Putamen (tissue), 1 donor: ENCODE data around the gene FGF21.
"Not testable (repeated sequence)": the region's sequence is repeated elsewhere in the genome, so short reads cannot be mapped to it uniquely, and the experiment has no call there.

Source experiments
- DNase-seq: peaks from one replicate; pipeline ENCODE4 v3.0.0-alpha.2; 2016; ENCODE audit warnings: low spot score

FGF21 gene

DNA sequence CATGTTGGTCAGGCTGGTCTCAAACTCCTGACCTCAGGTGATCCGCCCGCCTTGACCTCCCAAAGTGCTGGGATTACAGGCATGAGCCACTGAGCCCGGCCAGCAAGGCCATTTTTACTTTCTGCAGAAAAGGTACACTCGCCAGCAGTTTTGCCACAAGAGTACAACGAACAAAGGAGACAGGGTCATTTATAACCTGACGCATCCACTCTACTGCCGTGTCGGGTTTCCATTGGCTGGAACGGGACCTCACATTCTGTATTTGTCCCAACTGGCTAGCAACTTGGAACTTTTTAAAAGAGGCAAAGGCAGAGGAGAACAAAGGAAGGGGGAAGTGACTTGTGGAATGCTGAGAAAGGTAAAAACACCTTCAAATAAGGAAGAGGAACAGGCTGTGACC is 32.0 kb downstream of the FGF21 start:
- DNase-seq = not testable (repeated sequence)

DNA sequence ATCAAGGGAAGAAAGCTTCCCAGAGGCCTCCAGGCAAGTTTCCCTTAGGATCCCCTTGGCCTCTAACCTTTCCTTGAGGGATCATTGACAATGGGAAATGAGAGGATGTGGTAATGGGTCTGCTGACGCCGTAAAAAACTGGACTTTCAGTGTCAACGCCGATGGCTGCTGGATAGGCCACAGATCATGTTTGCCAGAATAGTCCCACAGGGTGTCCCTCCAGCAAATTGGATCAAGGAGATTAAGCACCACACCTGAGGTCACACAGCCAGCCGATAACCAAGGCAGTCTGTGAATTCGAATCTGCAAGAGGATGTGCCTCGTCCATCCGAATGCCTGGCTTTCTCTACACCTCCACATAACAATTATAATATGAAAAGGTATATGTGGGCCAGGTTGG is 37.9 kb downstream of the FGF21 start:
- no peak for DNase-seq

DNA sequence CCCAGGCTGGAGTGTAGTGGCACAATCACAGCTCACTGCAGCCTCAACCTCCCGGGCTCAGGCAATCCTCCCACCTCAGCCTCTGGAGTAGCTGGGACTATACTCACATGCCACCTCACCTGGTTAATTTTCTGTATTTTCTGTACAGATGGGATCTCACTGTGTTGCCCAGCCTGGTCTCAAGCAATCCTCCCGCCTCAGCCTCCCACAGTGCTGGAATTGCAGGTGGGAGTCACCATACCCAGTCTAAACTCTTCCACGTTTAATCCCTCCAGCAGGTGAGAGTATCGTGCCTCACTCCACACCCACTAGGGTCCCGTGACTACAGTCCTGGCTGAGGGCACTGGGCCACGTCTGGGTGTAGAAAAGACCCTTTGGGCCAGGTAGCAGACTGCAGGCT is 39.0 kb downstream of the FGF21 start:
- no peak for DNase-seq

DNA sequence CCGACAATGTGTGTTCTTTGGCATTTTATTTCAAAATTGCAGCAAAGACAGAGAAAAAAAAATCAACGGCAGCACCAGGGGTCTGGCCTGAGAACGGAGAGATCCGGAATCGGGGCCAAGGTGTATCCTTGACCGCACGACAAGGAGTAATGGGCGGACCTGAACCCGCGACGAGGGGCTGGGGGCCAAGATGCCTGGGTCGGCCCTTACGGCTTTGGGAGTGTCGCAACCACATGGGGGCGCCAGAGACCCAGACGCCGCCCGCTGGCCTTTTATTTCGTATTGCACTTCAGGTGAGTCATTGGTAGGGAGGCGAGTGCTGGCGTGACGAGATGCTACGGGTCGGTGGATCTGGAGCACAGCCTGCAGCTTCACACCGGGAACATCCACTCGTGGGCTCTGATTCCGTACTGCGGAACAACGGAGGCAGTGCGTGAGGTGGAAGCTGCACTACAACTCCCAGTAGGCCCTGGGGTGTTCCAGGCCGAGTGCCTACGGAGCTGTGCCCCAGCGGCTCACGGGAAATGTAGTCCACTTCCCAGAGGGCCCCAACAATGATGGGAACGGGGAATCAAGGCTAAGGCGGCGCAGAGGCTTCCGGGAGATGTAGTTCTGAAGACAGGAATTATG is 39.8 kb downstream of the FGF21 start:
- DNase-seq = peak; percentile 94

DNA sequence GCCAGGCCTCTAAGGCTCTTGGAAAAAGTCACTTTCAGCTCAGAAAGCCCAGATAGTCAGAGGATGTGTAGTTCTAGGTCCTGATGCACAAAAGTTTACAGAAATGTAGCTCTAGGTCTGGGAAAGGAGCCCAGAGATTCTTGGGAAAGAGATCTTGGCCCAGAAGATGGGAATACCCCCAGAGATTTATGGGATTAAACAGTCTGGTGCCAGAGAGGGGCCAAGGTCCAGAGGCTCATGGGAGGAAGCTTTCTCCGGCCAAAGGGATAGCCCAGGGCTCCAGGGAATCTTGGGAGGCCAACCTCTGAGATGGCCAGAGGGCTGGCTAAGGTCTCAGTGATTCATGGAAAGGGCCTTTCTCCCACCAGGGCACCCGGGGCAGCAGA is 40.4 kb downstream of the FGF21 start:
- no peak for DNase-seq

DNA sequence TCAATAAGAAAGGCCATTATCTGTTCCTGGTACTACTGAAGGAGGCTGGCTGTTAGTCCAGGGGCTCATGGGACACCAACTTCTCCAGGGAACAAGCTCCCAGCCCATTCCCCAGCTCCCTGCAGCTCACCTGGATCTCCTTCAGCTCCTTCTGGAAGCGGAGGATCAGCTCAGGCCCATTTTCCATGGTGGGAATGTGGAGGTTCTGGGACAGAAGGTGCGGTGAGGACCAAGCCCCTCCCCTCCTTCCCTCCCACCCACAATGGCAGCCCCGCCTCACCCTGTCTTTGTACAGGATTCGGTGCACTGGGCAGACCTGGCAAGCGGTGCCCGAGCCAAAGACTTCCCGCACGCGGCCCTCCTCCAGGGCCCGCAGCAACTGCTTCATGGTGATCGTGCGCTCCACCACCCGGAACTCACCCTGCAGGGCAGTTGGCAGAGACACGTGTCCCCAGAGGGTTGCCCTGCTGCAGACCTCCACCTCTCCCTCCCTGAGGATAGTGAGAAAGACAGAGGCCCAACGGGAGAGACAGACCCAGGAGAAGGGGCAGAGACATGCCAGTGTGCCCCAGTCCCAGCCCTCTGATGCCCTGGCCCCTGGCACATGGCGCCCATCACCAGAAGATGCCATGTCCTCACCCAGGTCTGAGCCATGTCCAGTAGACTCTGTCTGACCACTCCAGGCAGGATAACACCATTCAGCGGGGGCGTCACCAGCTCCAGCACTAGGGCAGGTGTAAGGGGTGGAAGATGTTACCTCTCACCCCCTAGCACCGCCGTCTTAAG is 41.2 kb downstream of the FGF21 start:
- DNase-seq = no peak

DNA sequence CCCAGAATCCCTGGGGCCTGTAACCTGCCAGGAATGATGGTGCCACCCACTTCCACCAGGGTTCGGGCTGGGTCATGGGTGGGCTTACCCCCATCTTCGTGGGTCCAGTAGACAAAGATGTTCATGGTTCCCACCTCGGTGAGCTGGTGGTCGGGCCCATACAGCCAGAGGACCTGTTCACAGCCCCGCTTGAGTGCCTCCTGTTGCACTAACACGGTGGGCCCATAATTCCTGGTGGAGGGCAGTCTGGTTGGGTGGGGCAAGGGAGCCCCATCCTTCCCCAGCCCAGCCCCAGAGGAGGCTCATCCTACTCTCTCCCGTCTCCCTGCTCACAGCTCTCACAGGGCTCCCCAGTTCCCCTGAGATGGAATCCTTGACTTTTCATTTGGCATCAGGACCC is 41.8 kb downstream of the FGF21 start:
- DNase-seq = no peak

DNA sequence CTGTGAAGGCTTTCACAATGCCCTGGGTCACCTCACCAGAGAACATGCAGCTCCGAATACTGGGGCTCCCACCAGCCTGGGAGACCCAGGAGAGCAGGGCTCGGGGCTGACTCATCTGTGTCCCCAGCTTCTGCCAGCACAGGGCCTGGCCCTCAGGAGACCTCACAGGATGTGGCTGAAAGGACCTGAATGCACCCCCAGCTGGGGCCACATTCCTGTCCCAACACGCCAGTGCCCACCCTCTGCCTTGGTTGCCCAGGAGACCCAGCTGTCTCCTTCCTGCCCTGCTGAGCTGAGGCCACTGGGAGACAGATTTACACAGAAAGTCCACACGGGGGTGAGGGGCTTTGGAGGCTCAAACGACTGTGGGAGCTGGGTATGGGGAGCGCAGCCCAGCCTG is 43.6 kb downstream of the FGF21 start:
- DNase-seq = no peak

DNA sequence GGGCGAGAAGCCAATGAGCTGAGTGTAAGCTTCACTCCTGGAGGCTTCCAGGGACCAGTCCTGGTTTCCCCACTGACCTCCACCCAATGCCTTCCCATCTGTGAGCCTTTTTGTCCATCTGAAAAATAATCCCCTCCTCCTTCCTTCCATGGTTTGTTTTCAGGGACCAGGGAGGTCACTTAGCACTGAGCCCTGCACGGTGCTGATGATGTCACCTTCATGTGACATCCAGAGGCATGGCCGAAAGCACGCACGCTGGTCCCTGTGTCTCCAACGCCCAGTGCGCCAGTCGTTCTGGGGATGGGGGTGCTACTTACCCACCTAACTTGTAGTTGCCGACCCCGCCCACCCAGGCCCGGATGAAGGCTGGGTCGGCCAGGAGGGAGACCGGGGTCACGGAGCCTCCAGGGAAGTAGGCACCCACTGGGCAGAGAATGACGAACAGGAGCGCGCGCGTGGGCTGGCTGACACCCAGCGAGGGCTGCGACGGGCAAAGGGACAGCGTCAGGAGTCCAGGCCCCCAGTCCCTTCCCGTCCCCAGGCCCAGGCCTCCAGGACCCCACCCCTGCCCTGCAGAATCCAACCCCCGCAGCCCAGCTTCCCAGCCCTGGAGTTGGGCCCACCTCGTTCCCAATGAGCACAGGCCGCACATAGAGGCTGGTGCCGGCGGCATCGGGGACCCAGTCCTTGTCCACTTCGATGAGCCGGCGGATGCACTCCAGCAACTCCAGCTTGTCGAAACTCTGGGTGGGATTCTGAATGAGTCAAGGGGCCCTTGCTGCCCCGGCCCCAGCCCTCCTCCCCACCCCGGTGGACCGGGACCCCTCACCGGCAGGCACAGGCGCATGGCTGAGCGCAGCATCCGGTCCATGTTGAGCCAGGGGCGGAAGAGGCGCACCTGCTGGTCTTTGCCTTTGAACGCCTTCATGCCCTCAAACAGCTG is 44.3 kb downstream of the FGF21 start:
- DNase-seq = no peak

DNA sequence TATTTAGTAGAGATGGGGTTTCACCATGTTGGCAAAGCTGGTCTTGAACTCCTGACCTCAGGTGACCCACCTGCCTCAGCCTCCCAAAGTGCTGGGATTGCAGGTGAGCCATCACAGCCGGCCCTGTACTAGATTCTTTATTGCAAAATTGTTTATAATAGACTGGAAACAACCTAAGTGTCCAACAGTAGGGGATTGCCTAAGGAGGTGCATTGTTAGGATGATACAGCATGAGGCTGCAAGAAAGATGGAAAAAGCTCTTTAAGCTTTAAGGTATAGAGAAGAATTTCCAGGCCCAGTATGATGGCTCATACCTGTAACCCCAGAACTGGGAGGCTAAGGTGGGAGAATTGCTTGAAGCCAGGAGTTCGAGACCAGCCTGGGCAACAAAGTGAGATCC is 47.3 kb downstream of the FGF21 start:
- no peak for DNase-seq

DNA sequence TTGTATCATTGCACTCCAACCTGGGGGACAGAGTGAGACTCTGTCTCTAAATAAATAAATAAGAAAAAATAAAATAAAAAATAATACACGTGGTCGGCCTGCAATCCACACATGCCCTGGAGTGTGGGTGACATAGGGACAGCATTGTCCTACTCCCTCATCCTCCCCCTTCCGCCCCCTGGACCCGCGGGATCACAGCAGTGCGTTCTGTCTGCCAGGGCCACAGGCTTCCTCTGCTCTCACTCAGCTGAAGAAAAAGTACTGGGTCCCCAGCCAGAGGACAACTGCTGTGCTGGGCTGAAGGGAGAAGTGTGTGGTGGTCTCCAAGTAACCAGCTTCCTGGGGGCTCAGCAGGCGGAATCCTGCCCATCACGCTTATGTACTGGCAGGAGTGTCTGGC is 49.2 kb downstream of the FGF21 start:
- no peak for DNase-seq

DNA sequence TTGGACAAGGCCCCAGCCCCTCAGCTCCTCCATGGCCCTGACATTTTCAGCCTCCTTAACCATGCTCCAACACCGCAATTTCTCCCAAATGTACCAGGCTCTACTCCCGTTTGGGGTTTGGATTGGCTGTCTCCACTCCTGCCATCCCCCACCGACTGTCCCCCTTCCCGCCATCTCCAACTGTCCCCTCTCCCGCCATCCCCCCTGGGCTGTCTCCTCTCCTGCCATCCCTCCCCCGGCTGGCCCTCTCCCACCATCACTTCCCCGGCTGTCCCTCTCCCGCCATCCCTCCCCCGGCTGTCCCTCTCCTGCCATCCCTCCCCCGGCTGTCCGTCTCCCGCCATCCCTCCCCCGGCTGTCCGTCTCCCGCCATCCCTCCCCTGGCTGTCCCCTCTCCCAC is 50.1 kb downstream of the FGF21 start:
- DNase-seq = no peak

DNA sequence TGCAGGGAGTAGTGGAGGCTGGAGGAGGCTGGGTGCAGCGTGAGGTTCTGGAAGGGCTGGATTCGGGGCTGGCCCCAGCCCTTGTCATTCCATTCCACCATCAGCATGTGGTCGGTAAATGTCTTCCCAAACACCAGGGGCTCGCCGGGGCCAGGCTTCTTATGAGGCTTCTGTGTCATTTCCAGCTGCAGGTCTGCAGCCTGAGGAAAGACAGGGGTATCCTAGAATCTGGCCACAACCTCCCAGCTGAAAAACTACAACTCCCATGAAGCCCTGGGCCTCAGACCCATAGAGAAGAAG is 51.1 kb downstream of the FGF21 start:
- no peak for DNase-seq

DNA sequence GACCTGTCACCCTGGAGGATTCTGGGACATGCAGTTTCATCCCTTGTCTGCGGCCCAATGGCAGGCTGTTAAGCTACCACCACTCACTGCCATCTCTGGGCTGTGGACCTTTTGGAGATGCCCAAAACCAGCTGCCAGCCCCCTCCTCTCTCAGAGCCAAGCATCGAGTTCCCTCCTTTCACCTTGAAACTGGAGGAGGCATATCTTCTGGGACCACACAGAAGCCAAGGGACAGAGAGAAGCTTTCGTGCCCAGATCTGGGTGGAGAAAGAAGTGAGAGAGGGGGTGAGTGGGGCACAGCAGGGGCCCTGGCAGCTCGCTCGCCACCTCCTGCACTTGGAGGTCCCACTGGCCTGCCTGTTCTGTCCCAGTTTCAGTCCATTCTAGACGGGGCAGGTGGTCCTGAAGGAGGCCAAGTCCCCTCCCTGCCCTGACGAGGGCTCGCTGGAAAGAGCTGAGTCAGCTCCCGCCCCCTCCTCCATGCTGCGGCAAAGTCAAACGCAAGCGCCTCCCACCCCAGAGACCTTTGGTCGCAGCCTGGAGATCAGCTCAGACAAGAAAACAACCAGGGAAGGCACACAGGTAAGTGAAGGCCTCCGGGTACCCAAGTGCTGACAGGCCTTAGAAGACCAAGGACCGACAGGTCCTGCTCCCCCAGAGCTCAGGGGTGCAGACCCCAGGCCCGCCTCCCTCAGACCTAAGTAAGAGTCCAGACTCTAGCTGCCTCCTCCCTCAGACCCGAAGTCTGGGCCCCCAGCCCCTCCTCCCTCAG is 51.7 kb downstream of the FGF21 start:
- peak; percentile 79 for DNase-seq

DNA sequence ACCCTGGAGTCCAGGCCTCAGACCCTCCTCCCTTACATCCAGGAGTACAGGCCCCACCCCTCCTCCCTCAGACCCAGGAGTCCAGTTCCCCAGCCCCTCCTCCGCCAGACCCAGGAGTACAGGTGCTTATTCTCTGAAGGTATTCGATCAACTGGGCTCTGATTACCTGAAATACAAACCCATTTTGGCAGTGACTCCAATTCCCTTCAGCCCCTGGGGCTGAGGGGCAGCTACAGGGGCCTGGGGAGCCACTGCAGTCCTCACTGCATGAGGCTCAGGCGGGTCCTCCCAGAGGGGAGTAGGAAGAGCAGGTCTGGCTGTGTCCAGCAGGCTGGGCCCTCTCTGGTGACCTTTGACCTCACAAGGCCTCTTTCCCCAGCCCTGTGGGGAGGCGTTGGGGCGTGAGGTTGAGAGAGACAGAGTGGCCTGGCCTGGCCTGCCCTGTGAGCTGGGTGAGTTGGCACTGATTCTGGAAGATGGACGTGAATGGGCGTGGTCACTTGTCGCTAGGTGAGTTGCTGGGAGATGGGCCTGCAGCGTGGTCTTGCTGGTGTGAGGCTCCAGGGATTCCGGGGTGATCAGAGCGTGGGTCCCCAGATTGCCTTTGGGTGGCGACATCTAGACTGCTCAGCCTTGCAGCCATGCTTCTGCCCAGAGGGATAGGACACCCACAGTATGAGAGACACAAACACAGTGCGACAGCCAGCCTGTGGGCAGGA is 52.4 kb downstream of the FGF21 start:
- no peak for DNase-seq
